GM18868 (cell line): Measurements from ENCODE around the gene CAPN13.
"Not testable (repeated sequence)": the region's sequence is repeated elsewhere in the genome, so short reads cannot be mapped to it uniquely, and the experiment has no call there.

Source experiments
- ATAC-seq: cut with Tn5 transposase; IDR thresholded peaks from one replicate; pipeline ENCODE4 v1.9.1; 2021; ENCODE audit warnings: mild to moderate bottlenecking, moderate library complexity; ENCODE audit not compliant: unreplicated experiment

Gene CAPN13

DNA sequence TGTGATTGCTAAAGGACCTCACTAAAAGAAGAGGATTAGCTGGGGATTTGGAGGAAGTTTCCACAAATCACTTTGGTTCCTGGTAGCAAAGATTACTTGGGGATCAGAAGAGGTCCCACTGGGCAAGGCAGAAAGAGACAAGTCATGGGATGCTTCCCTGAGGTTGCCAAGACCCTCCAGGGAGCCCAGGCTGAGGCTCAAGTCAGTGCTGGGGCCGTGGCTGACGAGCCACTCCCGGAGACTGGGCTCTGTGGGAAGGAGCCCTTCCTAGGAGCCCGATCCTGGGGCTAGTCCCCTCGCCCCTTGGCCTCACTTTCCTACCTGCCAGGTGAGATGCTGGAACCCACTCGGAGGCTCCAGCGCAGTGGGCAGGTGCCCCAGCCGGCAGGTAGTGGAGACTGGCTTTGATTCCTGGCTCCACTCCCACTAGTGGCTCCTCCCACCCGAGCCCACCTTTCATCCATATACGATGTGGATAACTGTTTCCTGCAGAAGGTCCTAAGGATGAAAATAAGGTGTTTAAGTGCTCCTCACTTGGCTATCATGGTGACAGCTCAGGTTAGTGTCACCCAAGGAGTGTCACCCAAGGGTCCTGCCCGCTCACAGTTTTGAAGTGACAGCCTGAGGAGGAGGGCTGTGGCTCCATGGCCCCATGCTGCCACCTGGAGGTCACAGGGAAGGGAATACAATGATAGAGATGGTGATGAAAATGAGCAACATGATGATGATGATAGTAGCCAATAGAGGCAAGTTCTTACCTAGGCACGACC, 100.5 kb downstream of the CAPN13 start:
- ATAC-seq: peak; percentile 64

DNA sequence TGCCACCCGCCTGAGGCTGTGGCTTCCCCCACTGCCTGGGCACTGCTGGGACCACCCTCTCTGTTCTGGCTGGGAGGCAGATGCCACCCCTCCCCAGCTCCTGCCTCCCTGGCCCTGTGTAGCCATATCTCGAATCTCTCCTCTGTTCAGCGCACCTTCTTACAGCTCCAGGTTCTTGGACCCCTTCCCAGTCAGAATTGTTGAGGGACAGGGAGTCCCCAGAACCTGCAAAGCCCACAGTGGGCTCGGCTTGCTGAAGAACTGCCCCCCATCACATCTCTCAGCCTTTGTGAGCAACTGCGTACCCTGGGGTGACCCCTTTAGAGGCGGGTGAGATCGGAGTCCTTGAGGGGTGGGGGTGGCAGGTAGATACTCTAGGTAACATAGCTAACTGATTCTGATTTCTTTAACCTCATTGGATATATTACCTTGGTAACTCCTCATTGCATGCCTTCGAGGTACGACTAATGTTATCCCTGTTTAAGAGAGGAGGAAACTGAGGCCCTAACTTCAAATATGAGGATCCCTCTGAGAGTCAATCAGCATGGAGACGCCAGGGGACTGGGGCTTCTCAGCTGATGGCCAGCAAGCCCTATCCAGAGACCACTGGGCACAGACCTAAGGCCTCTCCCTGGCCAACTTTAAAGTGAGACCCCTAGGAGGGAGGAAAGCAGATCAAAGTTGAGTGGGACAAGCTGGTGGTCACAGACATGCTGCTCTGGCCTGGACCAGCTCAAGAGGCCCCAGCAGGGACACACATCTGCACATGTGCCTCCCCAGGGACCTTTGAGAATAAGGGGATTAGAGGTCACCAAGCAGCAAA, 101.3 kb downstream of the CAPN13 start:
- ATAC-seq: no peak

- no peak for ATAC-seq
Observed at GRCh38 chr2:30705056-30705455, 102.2 kb downstream of the CAPN13 start.

- ATAC-seq: no peak
Observed at GRCh38 chr2:30704309-30705020, 102.8 kb downstream of the CAPN13 start.

- ATAC-seq: no peak
Observed at GRCh38 chr2:30702694-30703093, 104.6 kb downstream of the CAPN13 start.

DNA sequence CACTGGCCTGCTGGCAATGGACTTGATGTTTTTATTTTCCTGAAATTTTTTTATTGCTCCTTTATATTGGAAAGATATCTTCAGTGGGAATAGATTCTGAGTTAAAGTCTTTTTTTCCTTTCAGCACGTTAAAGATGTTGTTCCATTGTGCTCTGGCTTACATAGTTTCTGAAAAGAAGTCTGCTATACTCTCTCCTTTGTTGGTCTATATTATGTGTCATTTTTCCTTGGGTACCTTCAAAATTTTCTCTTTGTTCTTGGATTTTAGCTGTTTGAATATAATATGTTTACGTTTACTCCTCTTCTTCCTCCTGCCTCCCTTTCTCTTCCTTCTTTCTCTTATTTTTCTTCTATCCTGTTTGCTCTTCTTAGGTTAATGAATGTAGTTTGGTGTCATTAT, 105.5 kb downstream of the CAPN13 start:
- no peak for ATAC-seq

DNA sequence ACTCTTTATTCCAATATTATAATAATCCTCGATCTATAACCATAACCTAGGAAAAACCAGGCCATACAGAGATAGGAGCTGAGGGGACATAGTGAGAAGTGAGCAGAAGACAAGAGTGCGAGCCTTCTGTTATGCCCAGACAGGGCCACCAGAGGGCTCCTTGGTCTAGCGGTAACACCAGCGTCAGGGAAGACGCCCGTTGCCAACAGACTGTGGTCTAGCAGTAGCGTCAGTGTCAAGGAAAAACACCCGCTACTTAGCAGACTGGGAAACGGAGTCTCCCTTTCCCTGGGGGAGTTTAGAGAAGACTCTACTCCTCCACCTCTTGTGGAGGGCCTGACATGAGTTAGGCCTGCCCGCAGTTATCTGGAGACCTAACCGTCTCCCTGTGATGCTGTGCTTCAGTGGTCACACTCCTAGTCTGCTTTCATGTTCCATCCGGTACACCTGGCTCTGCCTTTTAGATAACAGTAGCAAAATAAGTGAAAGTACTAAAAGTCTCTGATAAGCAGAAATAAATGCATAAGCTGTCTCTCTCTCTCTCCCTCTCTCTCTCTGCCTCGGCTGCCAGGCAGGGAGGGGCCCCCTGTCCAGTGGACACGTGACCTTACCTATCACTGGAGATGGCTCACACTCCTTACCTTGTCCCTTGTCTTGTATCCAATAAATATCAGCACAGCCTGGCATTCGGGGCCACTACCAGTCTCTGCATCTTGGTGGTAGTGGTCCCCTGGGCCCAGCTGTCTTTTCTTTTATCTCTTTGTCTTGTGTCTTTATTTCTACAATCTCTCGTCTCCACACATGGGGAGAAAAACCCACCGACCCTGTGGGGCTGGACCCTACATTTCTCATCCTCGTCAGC, 109.8 kb downstream of the CAPN13 start:
- ATAC-seq: not testable (repeated sequence)

DNA sequence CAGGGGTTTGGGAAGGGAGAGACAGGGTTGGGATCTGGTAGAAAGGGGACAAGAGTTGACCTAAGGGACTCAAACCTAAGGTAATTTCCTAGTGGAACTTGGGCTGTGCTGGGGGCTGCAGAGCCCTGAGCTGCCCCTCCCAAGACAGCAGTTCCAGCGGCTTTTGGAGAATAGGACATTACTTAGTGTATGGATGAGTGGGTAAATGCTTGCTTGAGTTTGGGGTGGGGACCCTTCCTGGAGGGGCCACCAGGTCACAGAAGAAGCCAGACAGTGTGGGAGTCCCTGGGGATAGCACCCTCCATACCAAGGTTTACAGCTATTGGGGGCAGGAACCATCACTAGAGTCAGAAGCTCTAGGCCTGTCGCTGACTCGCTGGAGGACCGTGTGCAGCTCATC, 111.5 kb downstream of the CAPN13 start:
- no peak for ATAC-seq

DNA sequence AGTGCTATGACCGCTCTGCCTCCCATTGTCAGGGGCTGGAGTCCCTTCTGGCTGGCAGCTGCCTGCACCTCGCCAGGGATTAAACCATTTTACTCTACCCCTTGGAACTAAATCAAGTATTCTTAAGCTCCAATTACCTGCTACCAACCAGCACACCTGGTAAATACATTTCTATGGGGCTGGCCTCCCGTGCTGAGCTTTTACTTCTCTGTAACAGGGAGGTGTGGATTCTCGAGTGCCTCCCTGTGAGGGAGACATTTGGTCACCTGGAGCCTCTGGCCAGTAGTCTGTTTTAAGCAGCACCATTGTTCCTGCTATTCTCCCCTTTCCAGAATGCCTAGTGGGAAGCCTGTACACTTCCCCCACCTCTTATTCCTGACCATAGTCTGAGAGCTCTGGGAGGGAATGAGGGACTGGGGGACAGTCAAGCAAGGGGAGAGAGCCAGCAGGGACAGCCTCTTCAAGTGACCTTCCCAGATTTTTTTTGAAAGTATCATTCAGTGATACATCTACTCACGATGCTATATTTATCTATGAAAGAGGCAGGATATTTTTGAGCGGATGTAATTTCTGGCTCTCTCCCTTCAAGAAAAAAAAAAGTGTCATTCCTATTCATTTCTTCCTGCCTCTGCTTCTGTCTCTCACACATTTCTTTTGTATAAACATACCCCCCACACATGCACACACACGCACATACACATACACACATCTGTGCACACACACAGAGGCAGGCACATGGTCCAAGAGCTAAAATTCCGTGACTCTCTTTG, 112.8 kb downstream of the CAPN13 start:
- ATAC-seq: no peak

GRCh38 chr2:30693821-30694281, 113.4 kb downstream of the CAPN13 start:
- ATAC-seq: no peak

DNA sequence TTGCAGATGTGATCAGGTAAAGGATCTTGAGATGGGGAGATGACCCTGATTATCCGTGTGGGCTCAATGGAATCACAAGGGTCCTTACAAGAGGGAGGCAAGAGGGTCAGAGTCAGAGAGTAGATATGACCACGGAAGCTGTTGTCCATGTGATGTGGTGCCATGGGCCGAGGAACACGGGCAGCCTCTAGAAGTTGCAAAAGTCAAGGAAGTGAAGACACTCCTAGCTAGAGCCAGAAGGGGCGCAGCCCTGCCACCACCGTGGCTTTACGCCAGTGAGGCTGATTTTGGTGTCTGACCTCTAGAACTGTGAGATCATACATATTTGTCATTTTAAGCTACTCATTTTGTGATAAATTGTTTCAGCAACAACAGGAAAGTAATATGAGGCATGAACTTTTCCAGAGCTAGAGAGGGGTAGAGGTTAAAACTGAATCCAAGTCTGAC, 114.4 kb downstream of the CAPN13 start:
- no peak for ATAC-seq

DNA sequence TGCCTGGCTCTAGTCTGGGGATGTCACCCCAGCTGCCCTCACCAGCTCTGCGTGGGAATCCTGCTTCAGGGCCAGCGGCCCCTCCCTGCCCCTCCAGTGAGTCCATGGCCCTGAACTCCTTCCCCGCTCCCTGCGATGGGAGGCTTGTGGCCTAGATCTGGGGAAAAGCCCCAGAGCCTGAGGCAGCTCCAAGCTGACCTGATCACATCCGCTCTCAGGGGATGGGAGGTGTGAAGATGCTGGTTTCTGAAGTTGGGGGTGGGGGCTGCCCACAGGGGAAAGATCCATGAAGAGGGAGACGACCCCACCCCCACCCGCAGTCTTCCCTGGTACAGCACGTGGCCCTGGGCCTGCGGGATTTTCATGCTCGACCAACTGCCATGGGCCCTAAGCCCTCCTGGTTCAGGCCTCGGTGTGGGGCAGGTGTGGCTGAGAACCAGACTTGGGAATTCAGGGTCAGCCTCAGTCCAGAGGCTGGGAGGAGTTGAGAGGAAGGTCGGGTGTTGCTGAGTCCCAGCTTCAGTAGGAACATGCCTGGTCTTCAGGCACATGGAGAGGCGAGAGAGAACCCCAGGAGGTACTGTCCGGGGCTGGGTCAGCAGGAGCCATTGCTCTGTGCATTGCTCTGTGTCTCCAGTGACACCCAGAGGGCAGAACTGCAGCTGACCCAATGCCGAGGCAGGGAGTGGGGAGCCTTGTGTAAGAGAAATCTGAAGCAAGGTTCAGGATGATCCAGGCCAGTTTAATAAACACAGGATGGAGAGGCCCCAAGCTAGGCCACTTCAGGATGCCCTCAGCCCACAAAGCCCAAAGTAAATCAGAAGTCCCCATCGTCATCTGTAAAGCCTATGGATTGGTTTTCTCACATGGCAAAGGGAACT, 115.1 kb downstream of the CAPN13 start:
- ATAC-seq: no peak

DNA sequence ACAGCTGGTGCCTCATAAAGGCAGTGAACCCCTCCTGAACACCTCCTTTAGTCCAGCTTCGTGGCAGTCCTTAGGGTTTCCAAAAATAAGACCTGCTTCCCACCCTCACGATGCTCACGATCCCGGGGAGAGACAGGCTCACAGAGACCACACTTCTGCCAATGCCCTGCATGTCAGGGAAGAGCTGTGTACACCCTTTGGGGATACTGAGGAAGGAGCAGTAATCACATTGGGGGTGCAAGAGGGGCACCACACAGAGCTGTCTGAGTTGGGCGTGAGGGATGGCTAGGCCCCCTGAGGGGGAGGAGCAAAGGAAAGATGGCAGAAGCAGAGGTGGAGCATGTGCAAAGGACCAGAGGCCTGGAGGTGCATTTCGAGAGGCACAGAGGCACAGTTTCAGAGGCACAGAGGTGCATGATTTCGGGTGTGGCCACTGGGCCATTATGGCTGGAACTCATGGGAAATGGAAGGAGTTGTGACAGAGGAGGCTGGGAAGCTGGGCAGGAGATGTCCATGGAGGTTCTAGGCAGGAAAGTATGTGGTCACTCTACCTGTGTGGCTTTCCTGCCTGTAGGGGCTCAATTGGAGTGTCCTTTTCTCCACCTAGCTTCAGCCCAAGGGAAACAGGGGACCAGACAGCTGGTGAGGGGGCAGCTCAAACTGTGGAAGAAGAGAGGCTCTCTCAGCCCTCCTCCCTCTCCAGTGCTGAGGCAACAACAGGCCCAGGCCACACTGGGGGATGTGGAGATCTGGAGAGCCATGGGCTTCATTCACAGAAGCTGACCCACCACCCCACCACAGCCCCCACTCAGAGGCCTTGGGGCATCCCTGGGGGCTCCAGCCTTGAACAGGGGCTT, 115.9 kb downstream of the CAPN13 start:
- ATAC-seq: no peak

DNA sequence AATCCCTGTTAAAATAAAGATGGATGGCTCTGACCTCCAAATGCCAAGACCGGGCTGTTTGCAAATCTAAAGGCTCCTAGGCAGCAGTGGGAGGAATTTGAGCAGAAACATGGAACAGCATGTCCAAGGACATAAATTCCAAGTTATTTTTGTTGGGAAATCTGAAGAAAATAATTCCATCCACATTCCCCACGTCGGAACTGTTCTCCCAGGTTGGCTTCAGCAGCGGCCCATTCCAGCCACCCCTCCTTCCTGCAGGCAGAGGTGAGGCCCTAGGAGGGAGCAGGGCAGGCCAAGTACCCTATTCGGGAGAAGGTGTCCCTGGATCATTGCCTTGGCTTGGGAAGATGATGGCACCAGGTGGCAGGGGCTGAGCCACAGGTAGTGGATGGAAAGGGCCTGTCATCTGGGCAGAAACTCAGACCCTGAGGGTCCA, 117.1 kb downstream of the CAPN13 start:
- no peak for ATAC-seq

DNA sequence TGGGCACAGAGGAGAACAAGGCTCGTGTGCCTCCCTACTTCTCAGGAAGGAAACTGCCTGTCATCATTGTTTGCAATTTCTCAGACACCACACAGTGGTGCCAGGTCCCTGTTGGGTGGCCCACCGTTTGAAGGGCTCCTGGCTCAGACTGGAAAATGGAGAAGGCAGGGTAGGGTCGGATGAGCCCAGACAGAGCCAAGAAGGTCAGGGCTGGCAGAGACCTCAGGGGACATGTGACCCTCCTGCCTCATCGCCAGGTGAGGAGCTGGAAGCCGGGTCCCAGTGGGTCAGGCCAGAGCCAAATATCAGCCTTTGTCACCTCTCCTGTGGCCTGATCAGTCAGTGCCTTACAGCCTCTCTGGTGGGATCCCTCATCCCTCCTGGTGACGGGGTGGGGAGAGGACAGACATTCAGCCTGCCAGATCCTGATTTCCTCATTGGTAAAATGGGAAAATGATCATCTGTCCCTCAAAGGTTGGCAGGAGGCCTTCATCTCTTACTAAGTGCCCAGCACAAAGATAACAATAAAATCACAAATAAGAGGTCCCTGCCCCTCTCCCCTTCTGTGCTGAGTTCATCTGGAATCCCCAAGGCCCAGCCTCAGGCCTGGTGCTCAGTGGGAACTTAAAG, 117.6 kb downstream of the CAPN13 start:
- ATAC-seq: no peak

DNA sequence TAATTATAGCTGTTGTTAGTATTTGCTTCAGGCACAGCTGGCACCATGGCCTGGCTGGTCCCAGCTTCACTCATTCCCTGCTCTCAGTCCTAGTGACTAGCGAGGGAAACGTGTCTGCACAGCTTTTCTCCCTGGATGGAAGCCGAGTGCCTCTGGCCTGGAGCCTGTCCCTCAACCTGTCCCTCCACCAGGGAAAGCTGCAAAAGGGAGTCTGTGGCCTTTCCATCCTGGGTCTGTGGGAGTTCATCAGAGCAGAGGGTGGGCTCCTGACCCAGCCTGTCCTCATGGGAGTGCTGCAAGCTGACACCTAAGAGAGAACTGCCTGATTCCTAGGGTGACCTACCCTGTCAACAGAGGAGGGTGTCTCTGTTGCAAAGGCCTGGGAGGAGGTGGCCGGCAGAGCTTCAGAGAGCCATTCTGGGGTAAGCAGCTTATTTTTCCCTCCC, 118.3 kb downstream of the CAPN13 start:
- no peak for ATAC-seq

- ATAC-seq: no peak
Observed at GRCh38 chr2:30686669-30687068, 120.6 kb downstream of the CAPN13 start.
